Measurements from ENCODE around the gene TTN. TPM values are rescaled to one million over a fixed set of nuclear protein-coding genes. Genes with fewer than 3 reads are reported as not detected.

TTN gene
- total and polyA plus RNA-seq, 2 of the 4 experiments (the other 2 are of a cell fraction): 0.02 to 0.18 TPM

- Histone ChIP-seq H2AK5ac (ENCODE audit: low read depth, low read length) (no peak overlapping the region), H3K4me3 (ENCODE audit: insufficient read depth, low read depth, low read length) (no peak overlapping the region), H3K4me2 (ENCODE audit: low read depth, low read length) (no peak overlapping the region), H3K23ac (ENCODE audit: low read depth, low read length) (no peak overlapping the region), H2BK20ac (ENCODE audit: low read depth, low read length) (no peak overlapping the region), H3K18ac (ENCODE audit: low read depth, low read length) (no peak overlapping the region), H2BK15ac (ENCODE audit: low read depth, low read length) (no peak overlapping the region), H2AK9ac (replicated peaks; ENCODE audit: low read depth, low read length, poor library complexity) (no peak overlapping the region), H4K5ac (ENCODE audit: low read depth, low read length) (no peak overlapping the region), H3K56ac (ENCODE audit: extremely low read depth, insufficient read depth, low read length) (no peak overlapping the region), H3K36me3 (ENCODE audit: control insufficient read depth, insufficient read depth, low read length) (no peaks in the 10 kb centered on the region), H4K20me1 (ENCODE audit: insufficient read depth, low read length) (no peaks in the 10 kb centered on the region), H3K9ac (ENCODE audit: low read depth, low read length) (no peak overlapping the region), H3K27me3 (ENCODE audit: control insufficient read depth, insufficient read depth, low read length) (no peaks in the 10 kb centered on the region; the same call in 1 of the 2 replicates), H2BK120ac (ENCODE audit: low read depth, low read length) (no peak overlapping the region), H3K9me1 (ENCODE audit: insufficient read depth, low read length) (no peaks in the 10 kb centered on the region), H3K14ac (replicated peaks; ENCODE audit: low read depth, low read length) (no peak overlapping the region), H2AFZ (replicated peaks; ENCODE audit: low read length, poor library complexity) (no peak overlapping the region), H4K91ac (ENCODE audit: insufficient read depth, low read depth, low read length) (no peak overlapping the region), H3K27ac (ENCODE audit: insufficient read depth, low read length) (no peak overlapping the region), H4K8ac (ENCODE audit: low read depth in 2 of 2, low read length in 2 of 2) (no peak overlapping the region), H2BK5ac (ENCODE audit: low read depth, low read length, poor library complexity, severe bottlenecking) (no peak overlapping the region), H3K9me3 (ENCODE audit: control insufficient read depth, insufficient read depth, low read length) (no peaks in the 10 kb centered on the region), H3K79me1 (ENCODE audit: low read depth in 1 of 2, low read length in 2 of 2) (no peaks in the 10 kb centered on the region), H3K4me1 (ENCODE audit: control insufficient read depth, insufficient read depth, low read length) (no peaks in the 10 kb centered on the region), H3K4ac (ENCODE audit: low read depth, low read length) (no peak overlapping the region)
- DNase-seq: no peak
- ChIA-PET POLR2A (ENCODE audit: unreplicated experiment) (no interaction called here), CTCF (no interaction called here)
- dilution Hi-C loops (cut with HindIII; ENCODE audit: low sequenced_read_pairs, unreplicated experiment): no loop called here
- TF ChIP-seq SMC3 (IDR thresholded peaks at IDR 0.05; ENCODE audit: low read depth, low read length) (no peak), NFE2L2 (IDR thresholded peaks at IDR 0.05; ENCODE audit: low read depth, low read length) (no peak), MAZ (IDR thresholded peaks at IDR 0.05; ENCODE audit: borderline replicate concordance, low read depth, low read length) (no peak), BHLHE40 (IDR thresholded peaks at IDR 0.05; ENCODE audit: low read depth, low read length) (no peak), USF2 (IDR thresholded peaks at IDR 0.05; ENCODE audit: low read depth, low read length) (no peak), POLR2A (IDR thresholded peaks at IDR 0.05; ENCODE audit: low read depth, low read length) (no peak), MXI1 (IDR thresholded peaks at IDR 0.05; ENCODE audit: borderline replicate concordance, low read depth, low read length) (no peak), RFX5 (IDR thresholded peaks at IDR 0.05; ENCODE audit: low read depth, low read length) (no peak), CEBPB (IDR thresholded peaks at IDR 0.05; ENCODE audit: low read depth, low read length) (no peak), FOS (IDR thresholded peaks at IDR 0.05; ENCODE audit: low read depth, low read length) (no peak), RCOR1 (IDR thresholded peaks at IDR 0.05; ENCODE audit: insufficient replicate concordance, low read length) (no peak), ELK1 (IDR thresholded peaks at IDR 0.05; ENCODE audit: borderline replicate concordance, low read depth, low read length) (no peak), RAD21 (IDR thresholded peaks at IDR 0.05; ENCODE audit: low read length) (no peak)
- no peak for ATAC-seq (ENCODE audit: low read depth)
- in situ Hi-C loops (cut with MboI; ENCODE audit: low sequenced_read_pairs): no loop called here
- BruUV-seq (replicated peaks): no TSS peak
- 60% methylated on average over 1 of the region's 4 CpGs; no CpG with 5 or more reads in 1 of the 2 experiments for WGBS, 2 experiments (ENCODE audit: extremely low coverage in 2 of 2, insufficient read length in 1 of 2)
- intact Hi-C loops (cut with micrococcal nuclease): no loop called here
Measured at GRCh38 chr2:178628605-178629004, 178.6 kb downstream of the TTN start.

Measured in IMR-90 (cell line).